SIG-M5 treated with dmso at 0.1 percent for 504 hours (cell line): ENCODE measurements around the gene CXCR1.
"Not testable (repeated sequence)": the region's sequence is repeated elsewhere in the genome, so short reads cannot be mapped to it uniquely, and the experiment has no call there.

Experiments used
- DNase-seq: peaks from one replicate; lab custom pipeline; 2025; ENCODE audit not compliant: unreplicated experiment; lab: John Stamatoyannopoulos, UW

The CXCR1 gene

GRCh38 chr2:218162814-218163213, 3.9 kb downstream of the CXCR1 start:
- DNase-seq = no peak

- DNase-seq = peak; percentile 31
Observed at GRCh38 chr2:218161644-218162043, 5.1 kb downstream of the CXCR1 start.

GRCh38 chr2:218155953-218156479, 10.7 kb downstream of the CXCR1 start:
- DNase-seq = no peak

GRCh38 chr2:218152777-218153176, 14.0 kb downstream of the CXCR1 start:
- DNase-seq = no peak

- no peak for DNase-seq
Observed at GRCh38 chr2:218152172-218152571, 14.6 kb downstream of the CXCR1 start.

- peak; percentile 77 for DNase-seq
Observed at GRCh38 chr2:218149848-218150440, 16.8 kb downstream of the CXCR1 start.

GRCh38 chr2:218149098-218149497, 17.7 kb downstream of the CXCR1 start:
- DNase-seq = no peak

GRCh38 chr2:218146056-218146455, 20.7 kb downstream of the CXCR1 start:
- DNase-seq = no peak

- no peak for DNase-seq
Observed at GRCh38 chr2:218145124-218145523, 21.6 kb downstream of the CXCR1 start.

GRCh38 chr2:218138047-218138446, 28.7 kb downstream of the CXCR1 start:
- DNase-seq = no peak

- DNase-seq = no peak
Observed at GRCh38 chr2:218137514-218137913, 29.2 kb downstream of the CXCR1 start.

- no peak for DNase-seq
Observed at GRCh38 chr2:218130822-218131221, 35.9 kb downstream of the CXCR1 start.

GRCh38 chr2:218130377-218130776, 36.4 kb downstream of the CXCR1 start:
- no peak for DNase-seq

- DNase-seq = no peak
Observed at GRCh38 chr2:218129458-218130135, 37.2 kb downstream of the CXCR1 start.

GRCh38 chr2:218128781-218129457, 37.8 kb downstream of the CXCR1 start:
- peak; percentile 41 for DNase-seq

- no peak for DNase-seq
Observed at GRCh38 chr2:218127929-218128455, 38.8 kb downstream of the CXCR1 start.

- peak; percentile 85 for DNase-seq
Observed at GRCh38 chr2:218125626-218126080, 41.1 kb downstream of the CXCR1 start, which contains the start of gene CXCR2. Gene CXCR2, plus strand, starts transcription at chr2:218126028. Its CDS starts 8,774 bp downstream, at chr2:218134802.

GRCh38 chr2:218125095-218125494, 41.7 kb downstream of the CXCR1 start:
- DNase-seq = peak; percentile 69

- no peak for DNase-seq
Observed at GRCh38 chr2:218123986-218124385, 42.8 kb downstream of the CXCR1 start.

- DNase-seq = not testable (repeated sequence)
Observed at GRCh38 chr2:218122286-218122685, 44.5 kb downstream of the CXCR1 start.

GRCh38 chr2:218121789-218122188, 45.0 kb downstream of the CXCR1 start:
- DNase-seq = not testable (repeated sequence)
